Measurements from ENCODE around the gene CEND1. TPM values are rescaled to one million over a fixed set of nuclear protein-coding genes. Genes with fewer than 3 reads are reported as not detected.
A peak's percentile ranks its signal among the peaks of the same experiment; 100 is the strongest.

CEND1 gene
- total RNA-seq, 1 experiment from 2014 or later = not detected

DNA sequence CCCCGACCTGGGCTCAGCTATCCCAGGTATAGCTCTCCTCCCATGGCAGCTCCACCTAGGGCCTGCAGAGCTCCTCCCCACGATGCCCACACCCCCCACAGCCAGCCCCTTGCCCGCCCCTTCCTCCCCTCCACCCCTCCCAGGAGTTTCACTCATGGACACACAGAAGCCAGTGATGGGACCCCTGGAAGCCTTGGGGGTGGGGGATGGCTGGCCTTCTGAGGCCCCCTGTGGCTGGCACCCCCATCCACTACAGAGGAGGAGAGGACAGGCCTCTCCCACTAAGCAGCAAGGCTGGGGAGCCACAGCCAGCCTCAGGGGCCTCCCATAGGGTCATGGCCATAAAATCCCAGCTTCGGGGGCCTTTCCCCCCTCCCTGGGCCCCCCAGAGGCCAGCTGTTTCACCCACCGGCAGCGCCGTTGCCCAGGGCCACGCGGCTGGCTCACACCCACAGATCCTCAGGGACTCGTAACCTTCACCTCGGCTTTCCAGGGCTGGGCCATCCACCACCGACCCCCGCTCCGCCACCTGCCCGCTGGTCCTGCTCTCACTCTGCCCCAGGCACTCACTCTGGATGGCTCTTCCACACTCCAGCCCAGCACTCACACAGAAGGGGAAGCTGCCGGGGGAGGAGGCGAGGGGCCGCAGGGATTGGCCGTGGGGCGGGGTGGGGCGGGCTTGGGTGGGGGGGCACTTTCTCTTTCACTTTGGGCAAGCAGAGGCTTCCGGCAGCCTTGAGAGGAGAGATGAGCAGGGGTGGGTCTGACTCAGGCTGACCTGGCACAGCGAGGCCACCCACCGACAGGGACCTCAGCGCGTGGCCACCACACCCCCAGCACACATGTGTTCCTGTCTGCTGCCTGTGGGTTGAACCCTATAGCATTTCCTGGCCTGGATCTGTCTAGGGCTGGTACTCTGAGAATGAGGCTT is 6.0 kb upstream of the CEND1 start:
- peak; percentile 90 for DNase-seq (ENCODE audit: low read depth)

DNA sequence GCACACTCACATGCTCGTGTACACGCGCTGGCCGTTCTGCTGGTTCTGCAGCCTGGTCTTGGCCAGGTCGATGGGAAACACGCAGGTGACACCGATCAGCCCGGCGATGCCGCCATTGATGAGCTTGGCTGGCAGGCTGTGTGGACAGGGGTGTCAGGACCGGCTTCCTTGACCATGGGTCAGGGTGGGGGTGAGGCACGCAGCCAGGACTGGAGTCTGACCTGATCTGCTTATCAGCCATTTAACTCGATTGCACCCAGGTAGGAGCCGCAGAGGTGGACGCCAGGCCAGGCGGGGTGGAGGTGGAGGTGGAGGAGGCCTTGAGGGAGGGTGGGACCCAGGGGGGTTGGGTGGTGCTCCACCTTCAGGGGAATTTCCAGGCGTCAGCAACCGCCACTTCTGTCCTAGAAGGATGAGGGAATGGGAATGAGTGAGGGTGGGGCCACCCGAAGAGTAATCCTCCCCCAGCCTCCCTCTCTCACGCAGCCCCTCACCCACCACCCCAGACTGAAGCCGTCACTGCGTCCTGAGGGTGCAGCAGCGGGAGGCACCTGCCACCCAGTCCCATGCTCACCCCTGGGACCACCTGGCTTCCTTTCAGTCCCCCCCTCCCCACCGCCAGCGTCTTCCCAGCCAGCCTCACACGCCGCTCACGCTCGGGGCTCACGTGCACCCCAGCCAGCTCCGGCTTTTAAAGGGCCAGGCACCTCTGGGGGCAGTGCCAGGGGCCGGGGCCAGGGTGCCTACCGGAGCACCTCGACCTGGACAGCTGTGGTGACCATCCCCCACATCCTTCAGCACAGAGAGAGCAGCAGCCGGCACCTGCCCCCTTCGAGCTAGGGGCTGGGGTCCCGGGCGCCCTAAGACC is 5.1 kb upstream of the CEND1 start:
- no peak for DNase-seq (ENCODE audit: low read depth)

DNA sequence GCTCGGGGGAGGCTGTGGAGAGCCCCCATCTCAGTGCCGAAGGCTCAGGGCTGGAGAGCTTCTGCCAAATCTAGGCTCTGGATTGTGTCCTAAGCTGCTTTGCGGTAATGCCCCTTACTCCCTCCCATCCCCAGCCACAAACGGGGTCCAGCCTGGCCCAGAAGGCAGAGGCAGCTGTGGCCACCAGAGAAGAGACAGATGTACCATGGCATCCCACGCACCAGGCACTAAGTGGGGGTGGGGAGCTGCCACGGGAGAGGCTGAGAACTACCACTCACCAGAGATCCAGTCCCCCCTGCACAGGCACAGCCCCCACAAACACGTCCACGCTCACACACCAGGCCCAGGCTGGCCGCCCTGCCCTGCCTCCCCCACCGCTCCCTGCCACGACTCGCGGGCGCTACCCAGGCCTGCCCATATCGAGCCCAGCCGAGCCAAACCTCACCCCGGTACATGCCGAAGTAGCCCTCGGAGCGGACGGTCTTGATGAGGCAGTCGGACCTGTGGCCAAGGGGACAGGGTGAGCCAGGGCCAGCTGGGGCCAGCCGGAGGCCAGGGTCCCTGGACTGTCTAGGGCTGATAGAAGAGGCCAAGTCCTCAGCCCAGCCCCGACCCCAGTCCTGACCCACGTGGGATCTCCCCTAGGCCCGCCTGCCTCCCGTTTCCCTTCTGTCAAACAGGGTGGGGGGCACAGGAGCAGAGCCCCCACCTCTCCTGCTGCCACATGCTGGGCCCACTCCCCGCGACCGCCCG is 4.3 kb upstream of the CEND1 start:
- DNase-seq (ENCODE audit: low read depth) = no peak

DNA sequence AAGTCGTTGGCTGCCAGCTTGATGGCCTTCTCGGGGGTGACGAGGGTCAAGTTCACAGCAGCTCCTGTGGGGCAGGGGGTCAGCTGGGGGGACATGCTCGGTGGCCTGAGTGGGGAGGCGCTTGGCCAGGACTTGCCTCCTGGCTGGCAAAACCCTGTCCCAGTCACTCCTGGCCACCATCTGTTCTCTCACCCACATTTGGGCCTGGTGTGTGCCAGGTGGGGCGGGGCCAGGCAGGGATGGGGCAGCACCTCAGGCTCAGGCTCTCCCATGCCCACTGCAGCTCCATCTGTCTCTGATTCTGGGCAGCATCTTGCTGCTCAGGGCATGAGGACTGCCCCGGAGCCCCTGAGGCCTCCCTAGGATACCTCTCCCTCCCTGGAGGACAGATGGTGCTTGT is 3.7 kb upstream of the CEND1 start:
- DNase-seq (ENCODE audit: low read depth) = peak; percentile 22

- no peak for DNase-seq (ENCODE audit: low read depth)
Measured at GRCh38 chr11:792873-793272, 3.0 kb upstream of the CEND1 start.

- no peak for DNase-seq (ENCODE audit: low read depth)
Measured at GRCh38 chr11:792535-792821, 2.6 kb upstream of the CEND1 start.

- no peak for DNase-seq (ENCODE audit: low read depth)
Measured at GRCh38 chr11:791658-792534, 2.0 kb upstream of the CEND1 start.

DNA sequence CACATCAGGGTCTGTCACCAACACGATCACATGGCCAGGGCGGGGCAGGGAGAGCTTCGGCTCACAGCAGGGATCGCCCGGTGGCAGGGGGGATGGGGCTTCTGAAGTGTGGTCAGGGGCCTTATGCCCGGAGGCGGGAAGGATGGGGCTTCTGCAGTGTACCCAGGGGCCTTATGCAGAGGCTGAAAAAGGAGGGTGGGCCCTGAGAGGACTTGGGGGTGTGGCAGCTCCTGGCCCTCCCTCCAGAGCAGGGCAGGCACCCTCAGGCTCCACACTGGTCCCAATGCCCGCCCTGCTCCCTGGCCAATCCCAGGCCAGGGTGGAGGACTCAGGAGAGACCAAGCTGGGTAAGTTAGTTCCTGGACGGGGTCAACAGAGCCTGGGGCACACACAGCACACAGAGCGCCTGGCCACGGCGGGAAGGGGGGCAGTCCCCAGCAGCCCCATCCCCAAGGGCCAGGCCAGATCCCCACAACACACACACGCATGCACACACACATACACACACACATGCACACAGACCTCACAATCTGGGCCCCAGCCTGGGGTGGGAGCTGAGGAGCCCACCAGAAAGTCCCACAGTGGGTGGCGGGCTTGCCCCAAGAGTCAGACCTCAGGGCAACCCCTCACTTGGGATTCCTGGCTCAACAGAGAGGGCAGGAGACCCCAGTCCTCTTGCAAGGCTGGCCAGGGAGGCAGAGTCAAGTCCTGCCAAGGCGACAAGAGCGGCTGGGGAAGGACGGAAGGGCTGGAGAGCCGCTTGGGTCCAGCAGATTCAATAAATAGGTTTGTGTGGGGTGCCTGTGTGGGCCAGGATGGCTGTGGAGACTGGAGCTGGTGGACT is 1.1 kb upstream of the CEND1 start:
- peak; percentile 46 for DNase-seq (ENCODE audit: low read depth)

DNA sequence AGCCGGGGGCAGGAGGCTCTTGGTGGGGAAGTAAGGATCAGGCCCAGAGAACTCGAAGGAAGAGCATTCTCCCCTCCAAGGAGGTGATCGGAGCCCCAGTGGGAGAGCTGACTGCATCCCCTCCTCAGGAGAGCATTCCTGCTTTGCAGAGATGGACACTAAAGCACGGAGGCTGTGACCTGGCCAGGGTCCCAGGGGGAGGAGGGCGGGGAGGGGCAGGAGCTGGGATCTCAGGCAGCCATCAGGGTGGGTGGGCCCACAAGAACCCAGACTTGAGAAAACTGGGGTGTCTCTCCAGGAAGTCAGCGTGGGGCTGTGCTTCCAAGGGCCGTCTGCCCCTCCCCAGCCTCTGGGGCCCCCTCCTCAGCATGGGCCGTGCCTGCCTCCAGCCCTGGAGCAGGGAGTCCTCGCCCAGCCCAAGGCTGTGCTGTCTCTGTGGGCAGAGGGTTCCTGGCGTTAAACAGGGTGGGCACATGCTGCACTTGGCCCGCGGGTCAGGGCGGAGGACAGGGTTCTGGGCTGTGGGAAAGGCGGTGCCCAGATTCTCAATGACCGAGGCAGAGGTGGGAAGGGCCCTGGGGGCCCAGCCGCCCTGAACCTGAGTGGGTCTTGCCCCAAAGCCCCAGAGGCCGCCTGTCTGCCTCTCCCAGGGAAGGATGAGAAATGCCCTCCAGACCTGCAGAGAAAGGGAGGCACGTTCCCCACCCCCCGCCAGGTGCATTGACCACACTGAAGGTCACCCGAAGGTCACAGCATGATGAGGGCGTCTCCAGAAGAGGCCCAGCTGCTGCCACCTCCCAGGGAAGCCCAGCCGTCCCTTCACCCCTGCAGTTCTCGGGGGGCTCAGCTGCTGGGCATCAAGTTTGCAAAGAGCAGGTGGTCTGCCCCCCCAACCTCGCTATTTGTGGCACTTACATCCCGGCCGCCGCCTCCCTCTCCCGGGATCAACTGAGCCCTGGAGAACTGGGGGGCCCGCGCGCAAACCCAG is 643 bp downstream of the CEND1 start:
- DNase-seq (ENCODE audit: low read depth) = no peak

DNA sequence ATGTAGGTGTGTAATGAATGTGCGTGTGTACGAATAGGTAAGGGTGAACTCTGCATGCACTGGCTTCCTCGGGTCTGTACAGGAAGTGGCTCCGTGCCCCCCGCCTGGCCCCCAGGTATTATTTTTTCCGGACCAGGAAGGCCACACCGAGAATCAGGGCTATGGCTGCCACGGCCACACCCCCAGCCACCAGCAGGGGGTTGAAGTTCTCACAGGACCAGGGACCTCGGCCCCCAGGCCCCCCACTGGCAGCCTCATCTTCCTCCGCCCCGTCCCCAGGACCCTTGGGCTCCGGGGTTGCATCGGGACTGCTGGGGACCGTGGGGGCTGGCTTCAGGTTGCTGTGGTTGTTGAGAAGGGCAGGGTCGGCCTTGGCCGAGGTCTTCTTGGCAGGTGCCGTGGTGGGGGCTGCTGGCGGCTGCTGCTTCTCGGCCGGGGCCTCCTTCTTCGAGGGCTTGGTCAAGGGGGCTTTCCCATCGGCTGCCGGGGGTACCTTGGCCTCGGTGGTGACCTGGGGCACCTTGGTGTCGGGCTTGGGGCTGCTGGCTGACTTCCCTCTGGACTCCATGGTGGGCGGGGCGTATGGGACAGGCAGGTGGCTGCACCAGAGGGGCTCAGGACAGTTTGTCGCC is 1.8 kb downstream of the CEND1 start:
- DNase-seq (ENCODE audit: low read depth) = no peak

DNA sequence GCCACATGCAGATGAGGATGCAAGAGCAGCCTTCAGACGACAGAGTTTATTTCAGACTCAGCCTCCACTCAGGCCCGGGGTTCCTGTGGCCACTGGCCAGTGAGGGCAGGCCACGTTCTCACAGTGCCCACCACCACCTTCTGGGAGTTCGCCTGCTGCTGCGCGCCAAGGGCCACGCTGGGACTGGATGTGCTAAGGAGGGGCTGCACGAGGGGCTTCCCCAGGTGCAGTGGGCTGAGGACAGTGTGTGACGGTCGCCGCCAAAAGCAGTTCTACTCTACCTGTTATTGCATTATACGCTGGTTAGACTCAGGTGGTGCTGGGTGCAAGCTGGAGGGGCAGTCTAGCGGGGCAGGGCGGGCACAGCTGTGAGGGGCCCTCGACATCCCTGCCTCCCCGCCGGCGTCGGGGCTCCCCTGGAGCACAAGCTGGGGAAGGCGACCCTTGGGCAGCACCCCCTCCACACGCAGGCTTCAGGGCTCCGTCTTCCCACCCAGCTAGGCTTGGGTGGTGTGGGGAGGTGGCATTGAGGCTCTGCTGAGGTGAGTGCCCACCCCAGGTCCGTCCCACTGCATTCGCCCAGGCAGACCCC is 2.7 kb downstream of the CEND1 start:
- no peak for DNase-seq (ENCODE audit: low read depth)

DNA sequence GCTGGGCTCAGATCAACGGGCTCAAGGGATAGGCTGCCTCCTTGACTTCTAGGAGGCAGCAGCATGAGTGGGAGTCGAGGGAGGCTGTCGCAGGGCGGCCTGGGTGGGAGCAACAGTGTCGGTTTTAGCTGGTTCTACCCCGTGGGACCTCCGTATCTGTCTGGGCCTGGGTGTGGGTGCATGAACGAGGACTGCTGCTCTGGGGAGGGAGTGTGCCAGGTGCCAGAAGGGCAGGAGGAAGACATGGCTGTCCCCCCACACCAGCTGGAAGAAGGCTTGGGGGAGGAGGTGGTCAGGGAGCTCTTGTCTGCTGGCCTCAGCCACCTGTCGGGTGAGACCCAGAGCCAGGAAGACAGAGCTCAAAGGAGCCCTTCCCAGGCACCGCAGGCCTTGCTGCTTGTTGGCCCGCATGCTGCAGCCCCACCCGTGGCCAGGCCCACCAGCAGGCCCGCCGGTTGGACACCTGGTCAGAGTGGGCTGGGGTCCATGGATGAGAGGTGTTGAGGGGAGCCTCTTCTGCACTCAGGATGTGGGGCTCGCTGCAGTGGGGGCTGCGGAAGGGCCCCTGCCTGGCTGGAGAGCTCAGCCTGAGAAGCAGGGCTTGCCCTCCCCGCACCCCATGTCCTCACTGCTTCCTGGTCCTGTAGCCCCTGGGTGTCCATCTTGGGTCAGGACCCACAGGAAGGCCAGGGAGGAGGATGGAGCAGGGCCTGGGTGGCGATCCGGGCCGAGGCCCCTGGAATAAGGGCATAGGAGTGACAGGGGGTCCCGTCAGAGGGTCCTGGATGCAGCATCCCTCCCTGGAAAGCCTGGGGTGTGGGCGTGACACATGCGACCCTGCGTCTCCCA is 3.4 kb downstream of the CEND1 start:
- no peak for DNase-seq (ENCODE audit: low read depth)

- no peak for DNase-seq (ENCODE audit: low read depth)
Measured at GRCh38 chr11:783581-784015, 6.3 kb downstream of the CEND1 start.

- no peak for DNase-seq (ENCODE audit: low read depth)
Measured at GRCh38 chr11:782264-783174, 7.4 kb downstream of the CEND1 start.

GRCh38 chr11:779955-780532 is 9.8 kb downstream of the CEND1 start:
- no peak for DNase-seq (ENCODE audit: low read depth)

All from M059J (cell line).